Activated T-cell treated with anti-CD3 and anti-CD28 coated beads, Interleukin-2, amount 50 U/mL, for 1 hour (primary cell): Measurements from ENCODE around the gene FOXRED1.
"Not testable (repeated sequence)": the region's sequence is repeated elsewhere in the genome, so short reads cannot be mapped to it uniquely, and the experiment has no call there.

ENCODE experiments used
- DNase-seq: peaks from one replicate; pipeline ENCODE4 v3.0.0-alpha.2; 2020

FOXRED1 gene

DNA sequence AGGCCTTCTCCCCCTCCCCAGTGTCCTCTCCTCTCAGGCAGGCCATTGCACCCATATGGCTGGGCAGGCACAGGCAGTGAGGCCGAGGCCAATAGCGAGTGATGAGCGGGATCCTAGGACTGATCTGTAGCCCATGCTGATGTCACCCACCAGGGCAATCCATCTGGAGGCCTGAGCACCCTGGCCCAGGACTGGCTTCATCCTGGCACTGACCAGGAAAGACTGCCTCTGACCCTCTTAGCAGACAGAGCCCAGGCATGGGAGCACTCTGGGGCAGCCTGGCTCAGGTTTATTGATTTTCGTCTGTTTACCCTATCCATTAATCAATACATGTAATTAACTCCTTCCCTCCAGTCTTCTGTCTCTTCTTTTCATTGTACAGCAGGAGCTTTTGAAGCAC, 8.8 kb downstream of the FOXRED1 start:
- DNase-seq = no peak

DNA sequence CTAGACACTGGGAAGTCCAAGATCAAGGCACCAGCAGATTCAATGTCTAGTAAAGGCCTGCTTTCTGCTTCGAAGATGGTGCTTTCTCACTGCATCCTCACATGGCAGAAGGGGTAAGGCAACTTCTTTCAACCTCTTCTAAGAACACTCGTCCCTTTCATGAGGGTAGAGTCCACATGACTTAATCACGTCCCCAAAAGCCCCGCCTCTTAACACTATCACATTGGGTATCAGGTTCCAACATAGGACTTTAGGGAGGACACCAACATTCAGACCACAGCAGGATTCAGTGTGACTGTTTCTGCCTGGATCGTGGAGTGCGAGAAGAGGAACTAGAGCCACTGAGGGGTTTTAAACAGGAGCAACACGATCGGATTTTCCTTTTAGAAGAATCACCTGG, 10.2 kb downstream of the FOXRED1 start:
- no peak for DNase-seq

DNA sequence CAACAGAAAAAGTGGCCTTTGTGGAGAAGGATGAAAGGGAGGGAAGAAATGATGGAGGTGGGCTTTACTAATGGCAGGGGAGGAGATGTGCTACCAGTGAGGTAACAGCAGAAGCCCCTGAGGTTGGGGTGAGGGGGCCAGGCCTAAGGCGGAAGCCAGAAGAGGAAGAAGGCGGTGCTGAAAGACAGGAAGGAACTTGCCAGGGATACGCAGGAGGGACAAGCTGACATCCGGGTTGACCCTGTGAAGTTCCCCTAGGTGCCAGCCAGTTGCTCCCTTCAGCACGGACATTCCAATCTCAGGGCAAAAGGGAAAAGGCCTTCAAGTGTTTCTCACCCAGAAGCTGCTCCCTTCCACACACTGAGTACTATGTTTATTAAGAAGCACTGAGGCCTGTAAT, 11.6 kb downstream of the FOXRED1 start:
- DNase-seq = no peak

DNA sequence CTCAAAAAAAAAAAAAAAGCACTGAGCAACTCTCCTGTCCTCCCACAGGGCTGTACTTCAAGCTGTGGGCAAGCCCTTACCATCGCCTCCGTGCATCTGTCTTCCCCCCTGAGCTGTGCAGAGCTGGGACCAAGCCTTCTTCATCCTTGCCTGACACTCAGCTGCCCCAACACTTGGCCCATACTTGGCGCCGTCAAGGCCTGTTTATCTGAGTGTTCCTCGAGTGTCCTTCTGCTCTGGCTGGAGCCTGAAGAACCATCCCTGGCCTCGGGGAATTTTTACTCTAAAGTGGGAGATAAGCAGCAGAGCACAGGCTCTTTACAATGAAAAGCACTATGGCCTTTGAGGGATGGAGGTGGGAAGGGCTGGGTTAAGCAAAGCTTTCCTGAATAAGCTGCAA, 12.3 kb downstream of the FOXRED1 start:
- no peak for DNase-seq

DNA sequence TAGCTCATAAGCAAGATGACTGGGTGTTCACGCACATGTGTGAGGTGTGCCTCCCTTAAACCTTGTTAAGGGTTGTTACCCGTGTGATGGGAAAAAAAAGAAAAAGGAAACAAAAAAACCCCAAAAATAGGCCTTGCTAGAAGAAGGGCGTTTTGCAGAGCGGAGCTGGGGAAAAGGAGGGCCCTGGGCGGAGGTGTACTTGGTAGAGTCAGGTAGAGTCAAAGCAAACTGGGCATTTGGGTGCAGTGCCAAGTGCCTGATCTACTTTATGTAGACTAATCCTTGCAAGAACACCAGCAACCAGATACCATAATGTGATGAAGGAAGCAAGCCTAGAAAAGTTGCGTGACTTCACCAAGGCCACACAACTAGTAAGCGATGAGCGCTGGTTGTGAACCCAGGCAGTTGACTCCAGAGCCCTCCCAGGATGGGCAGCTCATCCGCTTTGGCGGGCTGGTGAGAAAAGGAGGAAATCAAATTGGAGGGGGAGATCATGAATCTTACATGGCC, 12.8 kb downstream of the FOXRED1 start:
- no peak for DNase-seq

DNA sequence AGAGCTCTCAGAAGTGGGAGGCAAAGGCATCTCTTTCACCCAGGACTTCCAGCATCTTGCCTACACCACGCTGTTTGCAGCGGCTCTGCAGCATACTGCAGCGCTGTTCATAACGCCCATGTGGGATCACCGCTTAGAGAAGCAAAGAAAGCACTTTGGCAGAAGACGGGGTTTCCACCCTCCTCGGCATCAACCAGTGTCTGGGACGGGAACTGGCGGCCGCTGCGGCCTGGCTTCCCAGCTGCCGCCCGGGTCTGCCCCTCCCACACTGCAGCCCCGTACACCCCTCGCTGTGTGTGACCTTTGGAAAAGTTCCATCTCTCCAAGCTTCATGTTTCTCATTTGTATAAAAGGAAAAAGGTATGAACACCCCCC, 13.4 kb downstream of the FOXRED1 start:
- DNase-seq = peak; percentile 52

DNA sequence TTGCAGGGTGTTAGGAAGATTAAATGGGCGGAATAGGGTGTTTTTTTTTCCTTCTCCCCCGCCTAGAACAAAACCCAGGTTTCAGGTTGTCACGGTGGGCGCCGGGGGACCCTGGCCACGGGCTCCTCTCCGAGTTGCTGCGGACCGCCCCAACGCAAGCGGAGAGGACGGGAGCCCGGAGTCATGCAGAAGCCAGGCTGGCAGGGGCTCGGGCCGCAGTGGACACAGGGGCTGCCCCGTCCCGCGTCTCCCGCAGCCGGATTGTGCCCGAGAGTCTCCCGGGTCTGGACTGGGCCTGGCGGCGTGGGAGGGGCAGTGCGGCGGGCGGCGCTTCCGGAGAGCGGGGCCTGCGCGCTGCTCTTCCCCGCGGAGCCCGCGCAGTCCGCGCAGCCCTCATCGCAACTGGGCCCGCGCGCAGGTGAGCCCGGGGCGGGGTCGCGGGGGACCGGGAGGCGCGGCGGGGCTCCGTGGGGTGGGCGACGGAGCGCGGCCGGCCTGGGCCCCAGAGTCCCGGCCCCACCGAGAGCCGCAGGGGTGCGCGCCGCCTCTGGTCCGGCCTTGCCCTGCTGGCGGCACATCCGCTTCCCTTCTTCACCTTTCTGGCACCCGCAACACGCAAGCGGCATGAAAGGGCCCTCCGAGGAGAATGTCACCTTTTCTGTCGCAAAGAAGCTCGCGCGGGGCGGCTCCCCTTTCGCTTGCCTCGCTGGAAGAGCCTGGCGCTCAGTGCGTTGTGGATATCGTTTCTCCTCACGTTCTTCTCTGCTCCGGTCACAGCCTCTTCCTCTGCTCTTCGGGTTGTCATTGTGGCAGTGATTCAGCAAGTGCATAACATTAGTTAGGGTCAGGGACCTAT, 14.0 kb downstream of the FOXRED1 start, which contains the start of gene TIRAP:
Gene TIRAP, plus strand, starts transcription at position 358 of the 856 bp plus-strand sequence. CDS start 7,802 bp downstream, outside the sequence.
- peak; percentile 71 for DNase-seq

DNA sequence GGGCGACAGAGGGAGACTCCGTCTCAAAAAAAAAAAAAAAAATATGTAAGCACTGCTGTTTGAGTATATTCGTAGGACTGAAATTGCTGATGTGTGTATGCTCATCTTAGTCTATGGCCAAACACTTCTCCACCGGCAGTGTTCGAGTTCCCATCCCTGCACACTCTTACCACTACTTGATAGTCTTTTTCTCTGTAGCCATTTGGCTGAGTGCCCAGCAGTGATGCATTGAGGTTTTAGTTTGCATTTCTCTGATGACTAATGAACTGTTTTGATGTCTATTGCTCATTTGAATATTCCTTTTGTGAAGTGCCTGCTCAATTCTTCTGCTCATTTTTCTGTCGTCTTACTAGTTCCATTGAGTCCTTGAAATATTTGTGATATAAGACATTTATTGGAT, 15.9 kb downstream of the FOXRED1 start:
- DNase-seq = peak; percentile 76

DNA sequence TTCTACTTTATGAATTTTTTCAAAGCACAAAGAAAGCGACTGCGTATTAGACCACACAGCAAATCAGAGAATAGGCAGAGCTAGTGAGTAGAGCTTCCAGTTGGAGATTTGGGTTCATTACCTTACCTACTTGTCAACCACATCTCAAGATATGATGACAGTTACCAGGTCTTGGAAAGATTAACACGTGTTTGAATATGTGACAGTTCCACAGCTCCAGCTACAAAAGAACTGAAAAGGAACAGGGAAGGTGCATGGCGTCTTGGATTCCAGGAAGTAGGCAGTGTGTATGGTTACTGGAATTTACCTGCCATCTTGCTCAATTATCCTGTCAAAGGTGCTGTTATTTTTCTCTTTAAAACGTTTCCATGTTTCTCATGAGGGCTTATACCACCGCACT, 19.3 kb downstream of the FOXRED1 start:
- DNase-seq = no peak

DNA sequence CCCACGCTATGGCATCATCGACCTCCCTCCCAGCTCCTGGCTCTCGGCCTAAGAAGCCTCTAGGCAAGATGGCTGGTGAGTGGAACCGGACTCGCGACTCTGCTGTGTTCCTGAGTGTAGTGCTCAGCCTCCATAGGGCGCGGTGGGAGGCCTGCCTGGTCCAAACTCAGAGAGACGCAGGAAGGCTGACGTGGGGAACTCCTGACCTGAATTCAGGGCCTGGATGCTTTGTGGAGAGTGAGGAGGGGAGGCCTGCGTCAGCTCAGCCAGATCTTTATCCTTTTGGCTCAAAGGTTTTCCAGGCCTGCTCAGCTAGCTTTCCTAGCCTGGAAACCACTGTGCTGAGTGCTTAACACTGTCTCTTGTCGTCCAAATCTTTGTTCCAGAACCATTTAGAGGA, 21.9 kb downstream of the FOXRED1 start:
- no peak for DNase-seq

DNA sequence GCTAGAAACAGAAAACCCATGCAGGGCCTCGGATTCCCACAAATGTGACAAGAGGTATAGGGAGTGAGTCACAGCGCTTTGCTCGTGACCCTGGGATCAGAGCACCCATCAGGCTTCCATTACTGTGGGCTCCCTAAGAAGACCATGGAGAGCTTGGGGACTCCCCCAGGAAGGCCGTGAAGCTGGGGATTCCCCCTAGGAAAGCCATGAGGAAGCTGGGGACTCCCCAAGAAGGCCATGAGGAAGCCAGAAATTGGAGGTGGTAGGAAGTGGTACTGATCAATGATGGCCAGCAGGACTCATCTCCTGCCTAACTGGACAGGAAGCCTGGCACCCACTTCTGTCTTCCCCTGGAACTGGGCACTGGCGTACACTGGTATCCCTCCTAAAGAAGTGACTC, 24.8 kb downstream of the FOXRED1 start:
- DNase-seq = no peak

DNA sequence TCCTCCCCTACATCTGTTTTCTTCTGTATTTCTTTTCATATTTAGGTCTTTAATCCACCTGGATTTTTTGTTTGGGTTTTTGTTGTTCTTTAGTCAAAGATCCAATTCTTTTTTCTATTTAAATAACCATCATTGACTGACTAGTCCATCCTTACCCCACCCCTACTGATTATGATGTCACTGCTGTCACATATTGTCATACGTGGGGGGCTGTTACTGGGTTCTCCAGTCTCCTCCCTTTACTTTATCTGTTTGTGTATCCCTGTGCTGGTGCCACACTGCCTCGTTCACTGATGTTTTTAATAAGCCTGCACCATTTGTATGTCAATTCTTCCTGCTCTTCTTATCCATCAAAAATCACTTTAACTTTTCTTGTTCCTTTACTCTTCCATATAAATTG, 28.1 kb downstream of the FOXRED1 start:
- DNase-seq = no peak

DNA sequence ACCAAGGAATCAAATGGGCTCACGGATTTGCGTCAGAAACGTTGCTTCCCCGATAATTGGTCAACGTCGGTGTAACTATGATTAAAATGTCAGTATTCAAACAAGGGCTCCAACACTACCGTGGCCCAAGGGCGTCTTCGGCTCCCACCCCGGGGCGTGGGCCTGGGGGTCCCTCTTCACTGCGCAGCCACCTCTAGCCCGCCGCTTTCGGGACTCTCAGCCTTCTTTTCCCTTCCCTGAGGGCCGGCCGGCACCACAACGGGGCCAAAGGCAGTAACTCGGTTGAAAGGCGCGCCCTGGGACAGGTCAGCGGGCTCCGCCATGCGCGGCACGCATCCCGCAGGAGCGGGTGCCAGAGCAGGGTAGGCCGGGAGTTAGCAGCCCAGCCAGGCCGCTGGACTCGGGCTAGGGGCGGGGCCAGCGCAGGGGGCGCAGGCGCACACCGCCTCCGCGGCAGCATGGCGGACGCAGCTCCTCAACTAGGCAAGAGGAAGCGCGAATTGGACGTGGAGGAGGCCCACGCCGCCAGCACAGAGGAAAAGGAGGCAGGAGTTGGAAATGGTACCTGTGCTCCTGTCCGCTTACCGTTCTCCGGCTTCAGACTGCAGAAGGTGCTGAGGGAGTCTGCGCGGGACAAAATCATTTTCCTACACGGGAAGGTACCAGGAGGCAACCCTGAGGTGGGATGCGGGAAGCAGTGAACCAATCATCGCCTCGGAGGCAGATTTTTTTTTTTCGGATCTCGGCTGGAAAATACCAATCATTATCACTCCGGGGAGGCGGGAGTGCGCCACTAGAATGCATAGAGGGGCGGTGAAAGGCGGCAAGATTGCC, 34.9 kb downstream of the FOXRED1 start, which contains the start of gene DCPS:
Gene DCPS, plus strand, starts transcription at position 438 of the 834 bp plus-strand sequence. Its CDS starts 21 bp downstream, at position 459.
- peak; percentile 91 for DNase-seq

DNA sequence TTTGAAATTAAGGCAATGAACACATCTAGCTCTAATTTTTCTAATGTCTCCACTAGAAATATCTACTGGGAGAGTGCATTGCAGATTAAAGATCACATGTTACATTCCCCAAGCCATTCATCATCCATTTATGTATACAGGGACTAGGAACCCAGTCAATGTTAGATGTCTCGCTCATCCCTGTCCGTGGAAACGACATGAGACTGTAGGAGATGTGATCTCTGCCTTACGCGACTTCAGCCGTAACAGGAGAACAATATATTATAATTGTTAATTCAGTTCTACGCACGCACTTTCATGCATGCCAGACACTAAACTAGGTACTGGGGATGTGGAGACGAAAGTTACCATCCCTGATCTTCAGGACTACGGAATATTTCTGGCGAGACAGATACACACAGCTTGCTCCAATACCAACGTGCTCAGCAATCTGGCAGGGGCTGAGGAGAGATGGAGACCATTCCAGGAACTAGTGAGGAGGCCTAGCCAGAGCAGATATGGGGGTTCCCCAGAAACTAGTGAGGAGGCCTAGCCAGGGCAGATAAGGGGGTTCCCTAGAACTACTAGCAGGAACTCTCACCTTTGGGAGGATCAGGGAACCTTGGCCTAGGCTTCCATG, 35.6 kb downstream of the FOXRED1 start:
- no peak for DNase-seq

DNA sequence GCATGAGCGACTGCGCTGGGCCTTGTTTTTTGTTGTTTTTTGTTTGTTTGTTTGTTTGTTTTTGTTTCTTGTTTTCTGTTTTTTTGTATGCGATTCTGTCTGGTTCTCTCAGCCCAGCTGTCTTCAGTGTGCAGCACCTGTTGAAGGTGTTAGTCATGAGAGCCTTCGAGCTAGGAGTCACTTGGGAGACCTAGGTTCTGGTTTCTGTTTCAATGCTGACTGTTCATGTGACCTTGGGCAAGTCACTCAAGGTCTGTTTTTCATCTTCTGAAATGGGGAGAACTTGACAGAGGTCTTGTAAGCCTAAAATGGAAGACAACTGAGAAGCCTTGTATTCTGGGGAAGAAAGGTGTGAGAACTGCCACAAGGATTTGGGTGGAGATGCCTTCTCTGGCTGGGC, 36.7 kb downstream of the FOXRED1 start:
- no peak for DNase-seq

DNA sequence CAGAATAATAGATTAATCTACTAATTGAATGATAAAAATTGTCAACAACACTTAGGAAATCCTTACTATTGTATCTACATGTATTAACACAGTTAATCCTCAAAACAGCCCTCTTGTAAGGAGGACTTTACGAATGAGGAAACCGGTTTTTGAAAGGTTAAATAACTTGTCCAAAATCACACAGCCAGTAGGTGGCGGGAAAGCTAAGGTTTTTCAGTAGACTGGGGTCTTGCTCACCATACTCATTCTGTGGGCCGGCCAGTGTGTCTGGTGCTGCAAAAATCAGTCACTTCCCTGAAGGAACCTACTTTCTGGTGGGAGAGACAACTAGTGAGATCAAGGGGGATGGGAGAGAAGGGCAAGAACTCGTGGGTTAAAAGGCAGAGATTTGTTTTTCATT, 38.8 kb downstream of the FOXRED1 start:
- DNase-seq = no peak

DNA sequence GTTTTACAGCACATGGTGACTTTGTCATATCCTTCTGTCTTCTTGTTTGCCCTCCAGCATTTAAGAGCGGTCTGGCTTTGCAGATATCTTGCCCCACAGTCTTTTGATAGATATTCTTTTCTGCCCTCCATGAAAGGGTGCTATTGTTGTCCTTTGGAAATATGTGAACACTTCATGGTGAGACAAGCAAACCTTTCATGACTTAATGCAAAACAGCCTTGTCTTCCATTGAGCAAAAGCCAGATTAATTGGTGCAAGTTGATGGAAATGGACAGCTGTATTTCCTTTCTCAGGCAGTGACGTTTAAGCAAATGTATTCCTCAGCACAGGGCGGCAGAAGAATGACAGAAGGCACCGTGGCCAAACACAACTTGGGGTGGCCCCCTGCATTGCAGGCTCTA, 39.3 kb downstream of the FOXRED1 start:
- DNase-seq = no peak

DNA sequence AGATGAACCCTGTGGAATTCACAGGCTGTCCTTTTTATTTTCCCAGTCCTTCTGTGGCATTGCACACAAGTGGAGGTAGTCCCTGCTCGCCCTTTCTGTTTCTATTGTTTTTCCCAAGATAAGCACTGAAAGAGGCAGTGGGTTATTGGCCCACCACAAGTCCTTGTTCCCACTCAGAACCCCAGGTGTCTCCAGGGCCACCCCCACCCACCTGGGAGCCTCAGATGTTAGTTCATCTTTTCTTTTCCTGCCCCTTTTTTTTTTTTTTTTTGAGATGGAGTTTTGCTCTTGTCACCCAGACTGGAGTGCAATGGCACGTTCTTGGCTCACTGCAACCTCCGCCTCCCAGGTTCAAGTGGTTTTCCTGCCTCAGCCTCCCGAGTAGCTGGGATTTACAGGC, 39.8 kb downstream of the FOXRED1 start:
- DNase-seq = not testable (repeated sequence)

DNA sequence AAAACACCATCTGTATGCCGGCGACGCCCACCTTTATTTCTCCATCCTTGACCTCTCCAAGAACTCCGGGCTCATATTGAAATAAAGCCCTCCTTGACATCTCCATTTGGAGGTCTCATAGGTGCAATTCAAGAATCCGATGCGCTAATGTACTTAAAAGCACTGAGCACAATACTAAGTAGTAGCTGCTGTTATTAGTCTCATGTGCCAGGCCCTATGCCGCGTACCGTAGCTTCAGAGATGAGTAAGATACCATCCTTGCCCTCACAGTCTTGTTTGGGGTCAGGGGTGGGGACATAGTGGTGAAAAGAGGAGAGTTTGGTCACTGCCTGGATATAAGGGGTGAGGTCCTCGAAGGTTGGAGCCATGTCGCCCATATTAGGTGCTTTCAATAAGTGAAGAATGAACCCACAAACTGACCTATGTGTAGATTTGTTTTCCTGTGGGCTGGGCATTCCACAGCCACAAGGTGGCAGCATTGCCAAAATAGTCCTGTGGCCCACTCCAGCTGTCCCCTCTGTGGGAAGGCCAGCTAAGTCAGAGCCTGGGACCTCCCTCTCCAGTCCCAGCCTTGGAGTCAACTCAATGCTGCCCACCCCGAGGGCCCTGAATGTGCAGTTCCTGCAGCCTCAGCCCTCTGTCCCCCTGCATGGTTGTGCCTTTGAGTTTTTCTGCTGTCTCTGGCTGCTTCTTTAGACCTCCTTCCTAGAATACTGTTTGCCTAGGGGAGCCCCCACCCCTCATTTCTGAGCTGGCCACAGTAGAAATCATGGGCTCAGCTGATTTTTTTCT, 41.4 kb downstream of the FOXRED1 start:
- peak; percentile 66 for DNase-seq

DNA sequence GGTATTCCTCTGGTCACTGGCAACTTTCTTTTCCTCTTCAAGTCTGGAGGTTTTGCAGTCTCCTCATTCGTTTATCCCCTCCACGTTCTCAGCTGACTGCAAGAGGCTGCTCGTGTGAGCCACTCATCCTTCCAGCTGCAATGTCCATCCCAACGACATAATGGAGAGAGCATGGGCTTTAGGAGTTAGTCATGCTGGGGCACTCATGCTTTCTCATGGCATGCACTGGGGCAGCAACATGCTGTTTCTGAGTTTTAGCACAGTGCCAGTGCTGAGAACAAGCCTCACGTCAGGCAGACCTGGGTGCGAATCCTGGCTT, 42.0 kb downstream of the FOXRED1 start:
- DNase-seq = no peak

DNA sequence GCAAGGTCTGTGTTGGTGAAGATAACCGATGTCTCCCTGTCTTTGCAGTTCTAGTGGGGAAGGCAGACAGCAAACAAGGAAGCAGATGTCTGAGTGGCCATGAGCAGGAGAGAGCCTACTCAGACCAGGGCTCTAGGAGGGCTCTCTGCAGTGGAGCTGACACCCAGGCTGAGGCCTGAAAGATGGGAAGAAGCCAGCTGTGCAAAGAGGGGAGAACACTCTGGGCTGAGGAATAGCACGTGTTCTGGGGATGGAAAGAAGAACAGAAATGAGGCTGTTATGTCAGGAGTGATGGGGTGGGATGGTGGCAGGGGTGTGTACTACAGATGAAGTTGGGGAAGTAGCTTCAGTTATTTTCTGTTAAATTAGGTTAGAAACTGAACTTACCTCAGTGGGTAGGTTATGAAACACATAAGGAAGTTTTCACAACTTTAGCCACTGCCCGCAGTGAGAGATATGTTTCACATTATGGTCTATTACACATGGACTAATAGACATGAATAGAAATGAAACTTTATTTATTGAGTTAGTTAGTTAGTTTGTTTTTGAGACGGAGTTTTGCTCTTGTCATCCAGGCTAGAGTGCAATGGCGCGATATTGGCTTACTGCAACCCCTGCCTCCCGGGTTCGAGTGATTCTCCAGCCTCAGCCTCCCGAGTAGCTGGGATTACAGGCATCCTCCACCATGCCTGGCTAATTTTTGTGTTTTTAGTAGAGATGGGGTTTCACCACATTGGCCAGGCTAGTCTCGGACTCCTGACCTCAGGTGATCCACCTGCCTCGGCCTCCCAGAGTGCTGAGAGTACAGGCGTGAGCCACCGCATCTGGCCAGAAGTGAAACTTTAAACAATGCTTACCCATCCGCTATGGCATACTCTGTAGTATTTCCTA, 42.7 kb downstream of the FOXRED1 start:
- DNase-seq = no peak

DNA sequence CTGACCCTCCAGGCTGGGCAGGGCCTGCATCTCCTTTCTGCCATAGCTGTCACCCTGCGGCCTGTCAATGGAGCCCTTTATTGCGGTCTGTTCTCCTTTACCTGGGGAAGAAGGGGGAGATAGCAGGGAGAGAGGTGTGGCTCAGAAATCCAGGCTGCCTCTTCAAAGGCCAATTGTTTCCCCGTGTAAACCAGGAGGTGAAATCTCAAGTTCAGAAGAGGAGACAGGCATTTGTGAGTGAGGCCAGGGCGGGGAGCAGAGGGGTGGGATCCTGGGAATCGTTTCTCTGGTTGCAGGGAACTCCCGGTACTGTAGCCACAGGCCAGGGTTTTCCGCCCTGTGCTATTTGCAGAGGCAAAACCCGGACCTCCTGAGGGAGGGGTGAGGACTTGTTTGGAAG, 44.0 kb downstream of the FOXRED1 start:
- DNase-seq = no peak
